Measurements from ENCODE around the gene NRN1L. TPM values are rescaled to one million over a fixed set of nuclear protein-coding genes. Genes with fewer than 3 reads are reported as not detected.
A peak's percentile ranks its signal among the peaks of the same experiment; 100 is the strongest.

NRN1L gene
- total RNA-seq, 1 donor from 2014 or later = 1.0 TPM

DNA sequence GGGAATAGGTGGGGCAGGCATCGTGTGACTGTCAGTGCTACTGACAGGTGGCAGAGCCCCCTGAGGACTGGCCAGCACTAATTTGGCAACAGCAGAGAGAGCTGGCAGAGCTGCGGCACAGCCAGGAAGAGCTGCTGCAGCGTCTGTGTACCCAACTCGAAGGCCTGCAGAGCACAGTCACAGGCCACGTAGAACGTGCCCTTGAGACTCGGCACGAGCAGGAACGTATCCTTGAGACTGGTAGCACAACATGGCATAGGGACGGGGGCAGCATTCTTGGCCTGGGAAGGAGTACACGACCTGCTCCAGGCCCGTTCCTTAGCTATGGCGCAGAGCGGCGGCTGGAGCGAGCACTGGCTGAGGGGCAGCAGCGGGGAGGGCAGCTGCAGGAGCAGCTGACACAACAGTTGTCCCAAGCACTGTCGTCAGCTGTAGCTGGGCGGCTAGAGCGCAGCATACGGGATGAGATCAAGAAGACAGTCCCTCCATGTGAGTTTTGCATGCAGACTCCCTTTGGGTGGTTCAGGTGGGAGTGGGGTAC lies 3.0 kb upstream of the NRN1L start:
- no peak overlapping the region for H3K4me3 Mint-ChIP-seq (ENCODE audit: unreplicated experiment)
- H3K27ac Mint-ChIP-seq (ENCODE audit: unreplicated experiment) = peak overlapping the region; percentile 28
- peaks cover 8% of the 10 kb centered on the region for H3K27me3 Mint-ChIP-seq (ENCODE audit: unreplicated experiment)
- peaks cover 7% of the 10 kb centered on the region for H3K4me1 Mint-ChIP-seq (ENCODE audit: low read depth, unreplicated experiment)
- DNase-seq = no peak
- no peaks in the 10 kb centered on the region for H3K36me3 Mint-ChIP-seq (ENCODE audit: unreplicated experiment)
- H3K9me3 Mint-ChIP-seq (ENCODE audit: unreplicated experiment) = peaks cover 8% of the 10 kb centered on the region
- no peak for TF ChIP-seq CTCF (IDR thresholded peaks at IDR 0.05; ENCODE audit: partially characterized antibody, unreplicated experiment)

- no peak for TF ChIP-seq CTCF (IDR thresholded peaks at IDR 0.05; ENCODE audit: partially characterized antibody, unreplicated experiment)
- no peaks in the 10 kb centered on the region for H3K36me3 Mint-ChIP-seq (ENCODE audit: unreplicated experiment)
- no peak for DNase-seq
- no peak overlapping the region for H3K4me3 Mint-ChIP-seq (ENCODE audit: unreplicated experiment)
- peaks cover 5% of the 10 kb centered on the region for H3K27me3 Mint-ChIP-seq (ENCODE audit: unreplicated experiment)
- H3K4me1 Mint-ChIP-seq (ENCODE audit: low read depth, unreplicated experiment) = peaks cover 7% of the 10 kb centered on the region
- peaks cover 8% of the 10 kb centered on the region for H3K9me3 Mint-ChIP-seq (ENCODE audit: unreplicated experiment)
- H3K27ac Mint-ChIP-seq (ENCODE audit: unreplicated experiment) = no peak overlapping the region
Measured at GRCh38 chr16:67882374-67883145, 2.1 kb upstream of the NRN1L start.

- peaks cover 8% of the 10 kb centered on the region for H3K9me3 Mint-ChIP-seq (ENCODE audit: unreplicated experiment)
- no peaks in the 10 kb centered on the region for H3K36me3 Mint-ChIP-seq (ENCODE audit: unreplicated experiment)
- no peak for TF ChIP-seq CTCF (IDR thresholded peaks at IDR 0.05; ENCODE audit: partially characterized antibody, unreplicated experiment)
- DNase-seq = no peak
- H3K4me3 Mint-ChIP-seq (ENCODE audit: unreplicated experiment) = no peak overlapping the region
- peaks cover 5% of the 10 kb centered on the region for H3K27me3 Mint-ChIP-seq (ENCODE audit: unreplicated experiment)
- H3K27ac Mint-ChIP-seq (ENCODE audit: unreplicated experiment) = no peak overlapping the region
- H3K4me1 Mint-ChIP-seq (ENCODE audit: low read depth, unreplicated experiment) = peaks cover 7% of the 10 kb centered on the region
Measured at GRCh38 chr16:67883146-67883871, 1.4 kb upstream of the NRN1L start.

- peak; percentile 75 for DNase-seq
- peaks cover 7% of the 10 kb centered on the region for H3K4me1 Mint-ChIP-seq (ENCODE audit: low read depth, unreplicated experiment)
- no peak overlapping the region for H3K27ac Mint-ChIP-seq (ENCODE audit: unreplicated experiment)
- peaks cover 5% of the 10 kb centered on the region for H3K27me3 Mint-ChIP-seq (ENCODE audit: unreplicated experiment)
- no peak overlapping the region for H3K4me3 Mint-ChIP-seq (ENCODE audit: unreplicated experiment)
- H3K36me3 Mint-ChIP-seq (ENCODE audit: unreplicated experiment) = no peaks in the 10 kb centered on the region
- TF ChIP-seq CTCF (IDR thresholded peaks at IDR 0.05; ENCODE audit: partially characterized antibody, unreplicated experiment) = peak; percentile 93
- H3K9me3 Mint-ChIP-seq (ENCODE audit: unreplicated experiment) = peaks cover 8% of the 10 kb centered on the region
Measured at GRCh38 chr16:67883872-67884261, 818 bp upstream of the NRN1L start.

- Mint-ChIP-seq H3K4me1 (ENCODE audit: low read depth, unreplicated experiment) (peaks cover 7% of the 10 kb centered on the region), H3K27me3 (ENCODE audit: unreplicated experiment) (peaks cover 5% of the 10 kb centered on the region), H3K4me3 (ENCODE audit: unreplicated experiment) (no peak overlapping the region), H3K27ac (ENCODE audit: unreplicated experiment) (no peak overlapping the region), H3K9me3 (ENCODE audit: unreplicated experiment) (peaks cover 6% of the 10 kb centered on the region), H3K36me3 (ENCODE audit: unreplicated experiment) (no peaks in the 10 kb centered on the region)
- DNase-seq = no peak
- no peak for TF ChIP-seq CTCF (IDR thresholded peaks at IDR 0.05; ENCODE audit: partially characterized antibody, unreplicated experiment)
Measured at GRCh38 chr16:67885545-67885944, 860 bp downstream of the NRN1L start.
